GM18519 (cell line): ENCODE data around the gene RNF169.

Source experiments
- ATAC-seq: cut with Tn5 transposase; IDR thresholded peaks from one replicate; pipeline ENCODE4 v1.9.1; 2021; ENCODE audit warnings: mild to moderate bottlenecking, moderate library complexity; ENCODE audit not compliant: unreplicated experiment, low FRiP score

Gene RNF169

GRCh38 chr11:74748211-74749126, at the start of gene RNF169:
Gene RNF169 (plus strand): TSS chr11:74748849. CDS start chr11:74748881, 32 bp downstream.
- peak; percentile 86 for ATAC-seq

GRCh38 chr11:74699615-74700396, 48.8 kb upstream of the RNF169 start:
- ATAC-seq, result no peak

- ATAC-seq, result no peak
Observed at GRCh38 chr11:74701351-74701750, 47.3 kb upstream of the RNF169 start.

- ATAC-seq, result no peak
Observed at GRCh38 chr11:74702383-74703007, 46.2 kb upstream of the RNF169 start.

GRCh38 chr11:74703211-74703610, 45.4 kb upstream of the RNF169 start:
- ATAC-seq, result no peak

GRCh38 chr11:74707182-74707581, 41.5 kb upstream of the RNF169 start:
- ATAC-seq, result no peak

- no peak for ATAC-seq
Observed at GRCh38 chr11:74707602-74708510, 40.8 kb upstream of the RNF169 start.

GRCh38 chr11:74709175-74709574, 39.5 kb upstream of the RNF169 start:
- ATAC-seq, result no peak

- ATAC-seq, result no peak
Observed at GRCh38 chr11:74710281-74710938, 38.2 kb upstream of the RNF169 start.

GRCh38 chr11:74713686-74714085, 35.0 kb upstream of the RNF169 start:
- ATAC-seq, result no peak

GRCh38 chr11:74714904-74715303, 33.7 kb upstream of the RNF169 start:
- ATAC-seq, result no peak

- ATAC-seq, result no peak
Observed at GRCh38 chr11:74717221-74717969, 31.3 kb upstream of the RNF169 start.

GRCh38 chr11:74719011-74719410, 29.6 kb upstream of the RNF169 start:
- no peak for ATAC-seq

- no peak for ATAC-seq
Observed at GRCh38 chr11:74720596-74721478, 27.8 kb upstream of the RNF169 start.

- no peak for ATAC-seq
Observed at GRCh38 chr11:74721479-74721835, 27.2 kb upstream of the RNF169 start.

GRCh38 chr11:74723511-74723910, 25.1 kb upstream of the RNF169 start:
- ATAC-seq, result no peak

- no peak for ATAC-seq
Observed at GRCh38 chr11:74725701-74726100, 22.9 kb upstream of the RNF169 start.
